Stimulated activated CD8-positive, alpha-beta memory T cell treated with anti-CD3 and anti-CD28 coated beads, Interleukin-7, amount 100 ng/mL, for 4 hours (primary cell): ENCODE results near the gene PHF3.

Source experiments
- DNase-seq, 2 donors: peaks; one replicate each; pipeline ENCODE4 v3.0.0-alpha.2; 2020; ENCODE audit warnings: low read depth in 2 of 2

The PHF3 gene

DNA sequence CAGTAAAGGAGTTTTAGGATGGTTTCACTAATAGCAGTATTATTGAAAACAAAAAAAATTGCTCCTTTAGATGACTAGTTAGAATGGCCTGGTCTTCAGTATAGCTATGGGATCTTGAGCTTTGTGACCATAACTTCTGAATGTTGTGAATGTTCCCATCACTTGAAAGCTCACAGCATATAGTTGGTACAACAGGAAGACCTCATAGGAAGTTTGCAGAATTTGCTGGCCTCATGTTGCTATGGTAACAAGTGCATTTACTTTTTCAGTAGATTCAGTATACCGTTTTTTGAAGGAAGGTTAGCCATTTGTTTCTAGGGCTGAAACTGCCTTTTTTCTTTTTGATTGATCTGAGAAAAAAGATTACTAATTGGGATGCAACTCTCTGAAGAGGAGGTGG, 8.3 kb downstream of the PHF3 start:
- DNase-seq: no peak

GRCh38 chr6:63644668-63645326, 9.2 kb downstream of the PHF3 start:
- DNase-seq: no peak

- DNase-seq: no peak
Observed at GRCh38 chr6:63649269-63649668, 13.7 kb downstream of the PHF3 start.

- no peak for DNase-seq
Observed at GRCh38 chr6:63649847-63650265, 14.3 kb downstream of the PHF3 start.

DNA sequence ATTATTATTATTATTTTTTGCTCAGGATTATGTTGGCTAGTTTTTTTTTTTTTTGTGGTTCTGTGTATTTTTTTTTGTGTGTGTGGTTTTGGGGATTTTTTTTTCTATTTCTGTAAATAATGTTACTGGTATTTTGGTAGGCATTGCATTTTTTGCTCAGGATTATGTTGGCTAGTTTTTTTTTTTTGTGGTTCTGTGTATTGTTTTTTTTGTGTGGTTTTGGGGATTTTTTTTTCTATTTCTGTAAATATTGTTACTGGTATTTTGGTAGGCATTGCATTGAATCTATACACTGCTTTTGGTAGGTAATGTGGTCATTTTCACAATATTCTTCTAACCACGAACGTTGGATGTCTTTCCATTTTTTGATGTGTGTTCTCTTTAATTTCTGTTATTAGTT, 17.4 kb downstream of the PHF3 start:
- no peak for DNase-seq

DNA sequence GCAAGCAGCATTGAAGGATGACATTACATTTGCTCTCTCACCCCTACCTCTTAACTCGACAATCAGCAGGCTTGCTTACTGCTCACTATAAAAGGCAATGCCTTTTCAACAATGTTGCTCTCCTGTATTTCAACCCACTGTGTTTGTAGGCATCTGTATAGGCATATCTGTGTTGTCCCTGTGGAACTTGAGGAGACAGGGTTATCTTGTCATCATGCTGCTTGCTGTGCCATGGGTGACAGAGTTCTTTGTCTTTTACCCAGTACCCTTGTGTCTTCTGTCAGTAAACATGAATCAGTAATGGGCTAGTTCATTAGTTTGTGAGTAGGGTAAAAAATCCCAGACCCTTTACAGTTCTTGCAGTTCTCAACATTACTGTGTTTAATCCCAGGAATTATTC, 25.2 kb downstream of the PHF3 start:
- no peak for DNase-seq

- DNase-seq: no peak
Observed at GRCh38 chr6:63661769-63662168, 26.2 kb downstream of the PHF3 start.

GRCh38 chr6:63663147-63663955, 27.7 kb downstream of the PHF3 start:
- no peak for DNase-seq

GRCh38 chr6:63663956-63664281, 28.3 kb downstream of the PHF3 start:
- DNase-seq: no peak

GRCh38 chr6:63671098-63671754, 35.6 kb downstream of the PHF3 start:
- DNase-seq: no peak

DNA sequence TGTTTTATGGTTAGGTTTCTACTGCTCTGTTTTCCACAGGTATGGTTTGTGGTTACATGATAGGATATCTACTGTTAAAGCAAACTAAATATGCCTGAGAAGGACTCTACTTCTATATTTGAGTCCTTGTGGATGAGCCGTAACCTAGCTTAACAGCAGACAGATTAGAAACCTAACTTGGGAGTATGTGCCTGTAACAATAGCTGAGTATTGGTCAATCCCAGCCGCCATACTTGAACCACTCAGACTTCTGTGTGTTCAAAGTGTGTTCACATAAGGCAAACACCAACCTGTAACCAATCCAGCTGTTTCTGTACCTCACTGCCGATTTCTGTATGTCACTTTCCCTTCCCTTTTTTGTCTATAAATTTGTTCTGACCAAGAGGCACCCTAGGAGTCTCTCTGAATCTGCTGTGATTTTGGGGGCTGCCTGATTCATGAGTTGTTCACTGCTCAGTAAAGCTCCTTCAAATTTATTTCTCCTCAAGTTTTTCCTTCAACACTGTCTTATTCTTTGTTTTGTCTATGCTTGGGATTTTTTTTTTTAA, 37.1 kb downstream of the PHF3 start:
- DNase-seq: no peak

GRCh38 chr6:63673692-63674091, 38.1 kb downstream of the PHF3 start:
- DNase-seq: no peak

DNA sequence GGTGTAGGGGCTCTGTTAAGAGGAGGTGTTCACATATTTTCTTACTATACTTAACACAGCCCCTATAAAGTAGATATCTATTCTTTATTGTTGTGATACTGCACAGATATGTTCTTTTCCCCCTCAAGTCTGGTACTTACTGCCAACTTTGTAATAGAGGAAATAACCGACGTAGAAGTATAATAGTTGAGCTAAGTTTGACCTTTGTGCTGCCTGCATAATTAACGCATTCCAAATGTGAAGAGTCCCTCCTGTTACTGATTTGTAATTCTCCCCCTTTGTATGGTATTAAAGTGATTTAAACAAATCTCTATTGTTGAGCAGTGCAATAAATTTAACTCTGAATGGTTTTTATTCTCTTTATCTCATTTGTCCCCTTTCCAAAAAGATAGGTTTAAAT, 39.0 kb downstream of the PHF3 start:
- DNase-seq: no peak

DNA sequence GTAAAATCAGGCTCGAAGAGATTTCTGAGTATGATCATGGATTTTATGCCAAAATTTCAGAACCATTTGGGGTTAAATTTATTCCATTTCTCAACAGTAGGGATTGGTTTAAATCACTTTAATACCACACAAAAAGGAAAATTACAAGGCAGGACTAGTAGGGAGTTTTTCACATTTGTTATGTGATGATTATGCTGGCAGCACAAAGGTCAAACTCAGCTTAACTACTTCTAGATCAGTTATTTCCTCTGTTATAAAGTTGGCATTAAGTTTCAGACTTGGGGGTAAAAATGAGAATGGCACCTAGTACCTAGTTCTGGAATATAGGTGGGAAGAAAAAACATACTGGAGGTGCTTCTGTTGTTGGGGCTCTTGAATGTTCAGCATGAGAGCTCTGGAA, 39.5 kb downstream of the PHF3 start:
- DNase-seq: no peak

DNA sequence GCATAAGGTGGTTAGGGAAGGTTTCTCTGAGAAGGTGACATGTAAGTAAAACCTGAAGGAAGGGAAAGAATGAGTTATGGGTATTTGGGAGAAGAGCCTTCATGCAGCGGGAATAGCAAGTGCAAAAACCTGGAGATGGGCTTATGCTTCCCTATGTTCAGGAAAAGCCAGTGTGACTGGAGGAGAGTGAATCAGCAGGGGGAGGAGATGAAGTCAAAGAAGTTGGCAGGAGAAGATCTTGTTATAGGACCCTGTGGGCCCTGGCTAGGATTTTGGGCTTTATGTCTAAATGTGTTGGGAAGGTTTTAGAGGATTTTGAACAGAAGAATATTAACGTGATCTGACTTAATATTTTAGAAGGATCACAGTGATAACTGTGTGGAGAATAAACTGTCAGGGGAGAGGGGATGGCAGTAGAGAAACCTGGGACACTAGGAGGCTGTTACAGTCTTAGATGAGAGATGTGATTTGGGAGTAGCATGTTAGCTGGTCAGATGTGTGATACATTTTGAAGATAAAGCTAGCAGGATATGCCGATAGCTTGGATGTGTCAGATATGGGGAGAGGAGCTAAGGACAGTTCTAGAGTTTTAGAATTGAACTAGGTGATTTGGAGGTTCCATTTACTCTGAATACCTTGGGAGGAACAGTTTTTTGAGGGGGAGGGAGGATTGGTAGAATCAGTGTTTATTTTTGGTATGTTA, 41.0 kb downstream of the PHF3 start:
- no peak for DNase-seq

DNA sequence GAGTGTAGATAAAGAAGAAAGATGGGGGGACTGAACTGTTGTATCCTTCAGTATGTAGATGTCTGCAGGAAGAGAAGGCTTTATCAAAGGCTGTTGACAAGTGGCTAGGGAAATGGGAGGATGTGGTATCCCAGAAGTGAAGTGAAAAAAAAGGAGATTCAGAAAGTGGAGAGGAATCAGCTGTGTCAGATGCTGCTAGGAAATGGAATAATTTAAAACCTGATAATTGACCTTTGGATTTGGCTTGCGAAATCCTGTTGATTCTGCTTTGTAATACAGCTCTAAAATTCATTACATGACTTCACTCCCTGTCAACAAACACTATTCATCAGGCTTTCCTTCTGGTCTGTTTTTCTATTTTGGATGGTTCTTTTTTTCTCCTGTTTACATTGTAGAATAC, 41.7 kb downstream of the PHF3 start:
- no peak for DNase-seq

- no peak for DNase-seq
Observed at GRCh38 chr6:63683071-63683603, 47.5 kb downstream of the PHF3 start.

GRCh38 chr6:63685446-63686379, 50.1 kb downstream of the PHF3 start:
- DNase-seq: no peak

DNA sequence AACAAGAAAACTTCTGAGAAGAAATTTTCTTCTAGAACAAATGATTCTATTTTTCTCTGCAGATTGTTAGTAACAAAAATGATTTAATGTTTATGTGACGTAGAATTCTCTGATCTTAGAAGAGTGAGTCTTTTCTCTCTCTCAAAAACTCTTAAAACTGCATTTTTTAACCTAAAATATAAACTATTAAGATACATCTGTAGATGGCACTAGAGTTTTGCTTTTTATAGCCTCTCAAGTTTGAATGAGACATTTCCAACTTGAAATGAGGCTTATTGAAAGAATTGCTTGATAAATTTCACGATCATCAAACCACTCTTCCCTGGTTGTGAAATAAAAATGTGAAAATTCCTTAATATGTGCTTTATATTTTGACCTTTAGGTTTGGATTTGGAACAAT, 53.8 kb downstream of the PHF3 start:
- no peak for DNase-seq

DNA sequence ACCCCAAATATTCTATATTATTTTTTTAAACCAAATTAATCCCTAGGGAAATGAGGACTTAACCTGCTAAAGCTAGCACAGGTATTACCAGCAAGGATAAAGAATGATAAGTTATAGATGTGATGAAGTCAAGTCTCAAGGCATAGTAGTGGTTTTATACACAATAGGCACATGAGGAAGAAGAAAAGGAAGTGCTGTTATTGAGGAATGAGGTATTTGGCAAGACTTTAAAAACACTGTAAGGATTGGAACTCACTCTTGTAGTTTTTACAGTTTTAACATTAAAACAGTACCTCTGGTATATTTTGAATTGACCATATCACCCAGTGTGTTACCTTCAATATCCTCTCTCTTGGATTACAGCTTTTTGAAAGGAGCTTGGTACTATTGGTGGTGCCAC, 54.6 kb downstream of the PHF3 start:
- DNase-seq: no peak

DNA sequence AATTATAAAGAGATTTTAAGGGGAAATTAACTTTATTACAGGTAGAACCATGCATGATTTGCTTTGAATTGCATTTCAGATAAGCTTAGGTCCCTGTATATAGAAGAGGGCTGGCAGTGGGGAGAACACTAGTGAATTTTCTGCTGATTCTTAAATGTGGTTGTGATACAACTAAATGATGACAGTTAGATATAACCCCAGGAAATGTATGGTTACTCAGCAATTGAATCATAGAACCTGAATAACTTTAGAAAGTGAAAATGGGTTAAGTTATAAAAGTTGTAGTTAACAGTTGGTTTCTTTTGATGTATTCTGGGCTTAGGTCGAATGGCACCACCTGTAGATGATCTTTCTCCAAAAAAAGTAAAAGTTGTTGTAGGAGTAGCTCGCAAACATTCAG, 70.1 kb downstream of the PHF3 start:
- DNase-seq: no peak
